Stimulated activated CD8-positive, alpha-beta memory T cell treated with anti-CD3 and anti-CD28 coated beads, Interleukin-4, amount 100 ng/mL, for 4 hours (primary cell): Measurements from ENCODE around the gene KLHDC9.
"Not testable (repeated sequence)": the region's sequence is repeated elsewhere in the genome, so short reads cannot be mapped to it uniquely, and the experiment has no call there.

Source experiments
- DNase-seq, 2 donors: peaks; one replicate each; pipeline ENCODE4 v3.0.0-alpha.2; 2020; ENCODE audit warnings: low read depth in 2 of 2, low spot score in 1 of 2

KLHDC9 gene

DNA sequence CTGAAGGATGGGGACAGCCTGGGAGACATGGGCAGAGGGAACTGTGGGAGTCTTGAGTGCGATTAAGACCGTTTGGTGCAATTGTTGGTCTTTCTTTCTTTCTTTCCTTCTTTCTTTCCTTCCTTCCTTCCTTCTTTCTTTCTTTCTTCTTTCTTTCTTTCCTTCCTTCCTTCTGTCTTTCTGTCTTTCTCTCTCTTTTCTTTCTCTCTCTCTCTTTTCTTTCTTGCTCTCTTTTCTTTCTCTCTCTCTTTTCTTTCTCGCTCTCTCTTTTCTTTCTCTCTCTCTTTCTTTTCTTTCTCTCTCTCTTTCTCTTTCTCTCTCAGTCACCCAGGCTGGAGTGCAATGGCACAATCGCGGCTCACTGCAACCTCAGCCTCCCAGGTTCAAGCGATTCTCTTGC, 2.9 kb upstream of the KLHDC9 start:
- DNase-seq = no peak

GRCh38 chr1:161096015-161096414, 2.1 kb upstream of the KLHDC9 start:
- no peak for DNase-seq

DNA sequence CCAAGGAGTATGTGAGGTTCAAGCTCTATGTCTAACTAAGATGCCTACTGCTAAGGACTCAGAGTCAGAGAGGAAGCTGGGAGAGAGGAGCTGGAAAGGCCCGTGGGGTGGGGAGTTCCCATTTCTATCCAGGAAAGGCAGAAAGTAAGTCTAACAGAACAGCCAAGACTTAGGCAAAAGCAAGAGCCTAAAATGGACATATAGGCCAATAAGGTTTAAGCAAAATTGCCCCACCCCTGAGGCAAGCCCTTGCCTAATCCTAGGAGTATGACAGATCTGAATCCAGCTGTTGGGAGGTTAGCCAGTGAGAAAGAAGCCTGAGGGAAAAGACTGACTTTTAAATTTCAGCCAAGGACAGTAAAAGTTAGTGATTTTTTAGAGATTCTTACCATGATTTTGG, 1.6 kb upstream of the KLHDC9 start:
- no peak for DNase-seq

- no peak for DNase-seq
Observed at GRCh38 chr1:161099090-161099802, 1.1 kb downstream of the KLHDC9 start.

DNA sequence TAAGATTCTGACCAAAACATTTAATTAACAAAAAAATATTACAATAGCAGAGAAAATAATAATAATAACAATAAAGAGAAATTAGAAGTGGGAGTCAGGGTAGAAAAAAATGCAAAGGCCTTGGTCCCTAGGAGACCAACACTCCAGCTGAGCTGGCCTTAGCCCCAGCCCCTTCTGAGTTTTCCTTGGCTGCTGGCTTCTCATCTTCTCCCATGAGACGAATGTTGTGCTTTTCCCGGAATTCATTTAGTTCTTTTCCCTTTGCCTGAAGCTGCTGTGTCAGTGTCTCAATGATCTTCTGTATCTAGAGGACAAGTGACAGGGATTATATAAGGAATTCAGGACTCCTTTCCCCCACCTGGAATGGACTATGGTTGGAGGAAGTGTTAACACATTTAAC, 2.4 kb downstream of the KLHDC9 start:
- DNase-seq = no peak

DNA sequence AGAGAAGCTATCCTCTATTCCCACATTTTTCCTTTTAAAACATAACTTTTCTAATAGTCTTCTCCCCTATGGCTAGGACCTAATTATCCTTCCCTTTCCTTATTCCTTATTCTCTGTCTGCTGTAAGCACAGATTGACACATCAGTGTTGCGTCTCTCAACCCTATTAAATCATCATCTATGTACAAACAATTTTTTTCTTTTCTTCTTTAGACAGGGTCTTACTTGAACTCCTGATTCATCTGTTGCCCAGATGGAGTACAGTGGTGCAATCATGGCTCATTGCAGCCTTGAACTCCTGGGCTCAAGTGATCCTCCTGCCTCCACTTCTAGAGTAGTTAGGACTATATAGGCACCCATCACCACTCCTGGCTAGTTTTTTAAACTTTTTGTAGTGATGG, 8.3 kb downstream of the KLHDC9 start:
- no peak for DNase-seq

DNA sequence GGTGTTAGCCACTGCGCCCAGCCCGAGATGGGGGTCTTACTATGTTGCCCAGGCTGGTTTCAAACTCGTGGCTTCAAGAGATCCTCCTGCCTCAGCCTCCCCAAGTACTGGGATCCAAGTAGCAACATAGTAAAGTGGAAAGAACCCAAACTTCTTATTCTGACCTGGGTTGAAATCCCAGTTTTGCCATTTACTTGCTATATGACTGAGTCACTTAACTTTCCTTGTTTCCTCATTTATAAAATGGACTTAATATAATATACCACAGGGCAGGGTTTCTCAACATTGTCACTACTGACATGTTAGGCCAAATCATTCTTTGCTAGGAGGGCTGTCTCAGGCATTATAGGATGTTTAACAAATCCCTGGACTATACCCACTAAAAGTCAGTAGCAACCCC, 13.0 kb downstream of the KLHDC9 start:
- DNase-seq = no peak

GRCh38 chr1:161111527-161111926, 13.4 kb downstream of the KLHDC9 start:
- no peak for DNase-seq

DNA sequence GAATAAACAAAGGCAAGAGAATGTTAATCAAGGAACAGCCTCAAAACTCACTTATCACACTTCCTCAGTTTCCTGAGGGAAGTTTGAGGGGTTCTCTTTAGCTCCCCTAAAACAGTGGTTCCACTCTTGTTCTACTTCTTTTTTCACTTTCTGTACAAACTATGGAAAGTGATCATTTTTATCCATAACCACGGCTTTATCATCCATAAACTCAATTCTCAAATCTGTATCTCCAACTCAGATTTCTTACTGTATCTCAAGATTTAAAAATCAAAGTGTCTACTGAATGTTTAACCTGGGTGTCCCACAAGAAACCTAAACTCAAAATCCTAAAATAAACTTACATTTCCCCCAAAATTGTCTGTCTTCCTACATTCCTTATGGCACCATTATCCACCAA, 15.8 kb downstream of the KLHDC9 start:
- no peak for DNase-seq

- no peak for DNase-seq
Observed at GRCh38 chr1:161114556-161114955, 16.4 kb downstream of the KLHDC9 start.

DNA sequence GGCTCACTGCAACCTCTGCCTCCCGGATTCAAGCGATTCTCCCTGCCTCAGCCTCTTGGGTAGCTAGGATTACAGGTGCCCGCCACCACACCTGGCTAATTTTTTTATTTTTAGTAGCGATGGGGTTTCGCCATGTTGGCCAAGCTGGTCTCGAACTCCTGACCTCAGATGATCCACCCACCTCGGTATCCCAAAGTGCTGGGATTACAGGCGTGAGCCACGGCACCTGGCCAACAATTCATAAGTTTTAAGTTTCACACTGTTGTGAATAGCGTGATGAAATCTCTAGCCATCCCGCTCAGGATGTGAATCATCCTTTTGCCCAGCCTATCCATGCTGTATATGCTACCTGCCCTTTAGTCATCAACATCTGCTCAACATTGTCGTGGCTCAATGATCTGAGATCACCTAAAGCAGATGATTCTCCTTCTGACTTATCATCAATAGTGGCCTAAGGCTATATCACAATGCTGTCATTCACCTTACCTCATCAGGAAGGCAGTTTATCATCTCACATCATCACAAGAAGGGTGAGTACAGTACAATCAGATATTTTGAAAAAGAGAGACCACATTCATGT, 17.1 kb downstream of the KLHDC9 start:
- DNase-seq = no peak

DNA sequence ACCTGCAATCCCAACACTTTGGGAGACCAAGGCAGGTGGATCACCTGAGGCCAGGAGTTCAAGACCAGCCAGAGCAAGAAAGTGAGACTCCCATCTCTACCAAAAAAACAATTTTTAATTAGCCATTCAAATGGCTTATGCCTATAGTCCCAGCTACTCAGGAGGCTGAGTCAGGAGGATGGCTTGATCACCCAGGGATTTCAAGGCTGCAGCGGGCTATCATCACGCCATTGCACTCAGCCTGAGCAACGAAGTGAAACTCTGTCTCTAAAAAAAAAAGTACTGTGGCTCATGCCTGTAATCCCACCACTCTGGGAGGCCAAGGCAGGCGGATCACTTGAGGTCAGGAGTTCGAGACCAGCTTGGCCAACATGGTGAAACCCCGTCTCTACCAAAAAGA, 17.8 kb downstream of the KLHDC9 start:
- DNase-seq = not testable (repeated sequence)

GRCh38 chr1:161117759-161118581, 19.8 kb downstream of the KLHDC9 start, which contains the start of the genes NIT1 and PFDN2:
TSS of gene NIT1 (plus strand) at chr1:161118105. CDS start at chr1:161118177, 72 bp downstream.
TSS of gene PFDN2 (minus strand) at chr1:161118037. CDS start at chr1:161118026, 11 bp downstream.
- peak; percentile 68 for DNase-seq

- DNase-seq = peak; percentile 11 to 36
Observed at GRCh38 chr1:161119092-161119903, 21.1 kb downstream of the KLHDC9 start.

DNA sequence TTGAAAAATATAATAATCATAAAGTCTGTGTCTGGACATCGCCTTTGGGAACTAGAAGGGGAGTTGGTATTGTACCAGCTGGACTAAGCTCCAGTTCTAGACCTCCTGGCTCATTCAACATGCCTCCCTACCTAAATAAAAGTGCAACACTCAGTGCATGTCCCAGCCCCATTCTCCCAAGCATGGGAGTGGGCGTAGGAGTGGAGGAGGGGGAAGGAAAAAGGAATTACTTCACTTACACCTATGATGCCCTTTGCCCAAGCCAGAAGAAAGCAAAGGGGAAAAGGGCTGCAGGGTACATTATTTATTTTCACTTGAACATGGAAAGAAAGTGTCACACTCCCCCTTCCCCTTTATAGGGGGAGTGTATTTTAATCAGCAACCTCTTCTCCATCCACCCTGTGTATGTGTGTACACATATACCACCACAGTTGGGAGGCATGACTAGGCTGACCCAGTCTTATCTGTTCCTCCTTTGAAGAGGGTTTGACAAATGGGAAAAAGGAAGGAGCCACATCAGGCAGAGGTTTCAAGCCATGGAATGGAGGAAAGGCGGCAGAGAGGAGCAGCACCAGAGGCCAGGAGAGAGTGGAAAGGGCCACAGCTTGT, 23.0 kb downstream of the KLHDC9 start:
- no peak for DNase-seq

GRCh38 chr1:161121834-161122233, 23.7 kb downstream of the KLHDC9 start:
- DNase-seq = no peak

DNA sequence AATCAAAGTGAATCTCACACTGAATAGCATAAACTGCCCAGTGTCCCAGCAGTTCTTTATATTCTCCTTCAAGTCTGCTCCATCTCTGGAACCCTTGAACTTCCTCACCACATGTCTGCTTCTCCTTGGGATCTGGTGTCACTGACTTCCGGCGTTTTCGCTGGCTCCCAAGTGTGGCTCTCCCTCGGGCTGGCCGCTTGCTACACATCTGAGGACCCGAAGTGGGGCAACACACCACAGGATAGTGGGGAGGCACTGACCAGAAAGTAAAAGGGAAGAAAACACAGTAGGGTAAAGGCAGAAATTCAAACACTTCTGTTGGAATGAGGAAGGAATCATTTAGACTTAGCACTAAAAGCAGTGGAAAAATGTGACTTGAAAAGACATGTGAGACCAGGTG, 24.8 kb downstream of the KLHDC9 start:
- no peak for DNase-seq

GRCh38 chr1:161127649-161128048, 29.5 kb downstream of the KLHDC9 start:
- DNase-seq = no peak

DNA sequence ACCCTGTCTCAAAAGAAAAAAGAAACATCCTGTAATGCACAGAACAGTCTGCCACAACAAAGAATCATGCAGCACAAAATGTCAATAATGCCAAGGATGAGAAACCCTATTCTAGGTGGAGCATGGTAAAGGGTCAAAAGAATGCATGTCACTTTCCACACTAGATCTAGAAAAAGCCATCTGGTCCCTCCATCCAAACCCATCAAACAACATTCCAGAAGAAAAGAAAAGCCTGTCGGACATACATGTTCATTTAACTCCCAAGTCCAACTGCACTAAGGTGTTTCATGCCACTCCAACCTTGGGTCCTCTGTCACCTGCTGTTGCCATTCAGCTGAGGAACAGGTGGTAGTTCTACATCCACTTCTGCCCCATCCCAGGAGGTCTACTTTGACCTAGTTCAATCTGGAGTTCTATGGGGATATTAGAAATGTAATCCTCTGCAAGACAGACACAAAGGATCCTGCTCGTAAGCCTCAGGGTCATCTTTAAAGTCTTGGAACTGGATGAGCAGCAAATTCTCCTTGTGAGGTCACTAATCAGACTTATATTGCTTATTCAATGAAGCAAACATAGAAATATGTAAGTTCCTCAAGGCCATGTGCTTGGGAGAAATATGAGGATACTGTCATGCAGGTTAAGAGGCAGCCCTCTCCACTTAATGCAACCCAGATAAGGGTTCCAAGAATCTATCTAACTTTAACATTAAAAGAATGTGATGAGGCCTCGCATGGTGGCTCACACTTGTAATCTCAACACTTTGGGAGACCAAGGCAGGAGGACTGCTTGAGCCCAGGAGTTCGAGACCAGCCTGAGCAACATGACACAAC, 30.6 kb downstream of the KLHDC9 start:
- no peak for DNase-seq

DNA sequence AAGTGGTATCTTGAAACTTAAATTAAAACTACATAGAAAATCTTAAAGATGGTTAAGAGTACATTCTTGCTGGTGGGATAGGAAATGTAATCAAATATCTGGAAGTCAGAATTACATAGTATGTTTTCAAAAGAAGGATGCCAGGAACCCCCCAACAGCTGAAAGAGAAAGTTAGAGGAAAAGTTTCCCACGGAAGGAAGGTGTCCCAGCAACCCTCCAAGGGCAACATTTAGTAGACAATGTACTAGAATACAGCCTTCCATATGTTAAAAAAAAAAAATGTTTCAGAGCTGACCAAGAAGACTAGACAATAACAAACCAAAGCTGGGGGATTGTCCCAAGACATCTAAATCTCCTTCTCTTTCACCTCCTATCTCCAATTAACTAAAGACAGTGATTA, 32.1 kb downstream of the KLHDC9 start:
- DNase-seq = no peak
